ENCODE data around the gene PTPN1.
A peak's percentile ranks its signal among the peaks of the same experiment; 100 is the strongest.
"Not testable (repeated sequence)": the region's sequence is repeated elsewhere in the genome, so short reads cannot be mapped to it uniquely, and the experiment has no call there.

Gene PTPN1

DNA sequence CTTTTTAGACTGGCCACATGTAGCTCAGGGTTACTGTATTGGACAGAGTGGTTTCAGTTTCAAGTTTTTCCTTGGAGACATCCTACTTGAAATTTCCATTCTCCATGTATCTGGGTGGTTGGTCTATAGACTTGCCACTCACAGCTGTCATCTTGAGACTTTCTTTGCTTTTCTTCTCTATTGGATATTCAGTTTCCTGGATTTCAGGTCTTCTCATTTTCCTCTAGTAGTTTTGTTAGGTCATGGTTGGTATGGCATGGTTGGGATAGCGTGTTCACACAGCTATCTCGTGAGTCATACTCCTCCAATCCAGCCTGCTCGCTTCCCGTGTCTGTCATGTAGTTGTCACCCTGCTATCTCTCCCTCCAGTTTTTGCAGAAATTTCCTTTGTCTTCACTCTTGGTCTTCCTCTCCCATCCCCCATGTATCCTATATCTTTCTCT is 48.3 kb downstream of the PTPN1 start:
- DNase-seq, result peak; percentile 91

DNA sequence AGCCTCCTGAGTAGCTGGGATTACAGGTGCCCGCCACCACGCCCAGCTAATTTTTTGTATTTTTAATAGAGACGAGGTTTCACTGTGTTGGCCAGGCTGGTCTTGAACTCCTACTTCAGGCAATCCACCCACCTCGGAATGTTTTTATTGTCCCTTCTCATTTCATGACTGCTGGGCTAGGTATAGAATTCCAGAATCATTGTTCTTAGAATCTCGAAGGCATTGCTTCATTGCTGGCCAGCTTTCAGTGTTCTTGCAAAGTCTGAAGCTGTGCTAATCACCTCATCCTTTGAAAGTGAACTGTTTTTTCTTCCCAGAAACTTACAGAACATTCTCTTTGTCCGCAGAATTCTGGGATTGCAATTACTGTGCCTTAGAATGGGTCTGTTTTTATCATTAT is 49.0 kb downstream of the PTPN1 start:
- no peak for DNase-seq

DNA sequence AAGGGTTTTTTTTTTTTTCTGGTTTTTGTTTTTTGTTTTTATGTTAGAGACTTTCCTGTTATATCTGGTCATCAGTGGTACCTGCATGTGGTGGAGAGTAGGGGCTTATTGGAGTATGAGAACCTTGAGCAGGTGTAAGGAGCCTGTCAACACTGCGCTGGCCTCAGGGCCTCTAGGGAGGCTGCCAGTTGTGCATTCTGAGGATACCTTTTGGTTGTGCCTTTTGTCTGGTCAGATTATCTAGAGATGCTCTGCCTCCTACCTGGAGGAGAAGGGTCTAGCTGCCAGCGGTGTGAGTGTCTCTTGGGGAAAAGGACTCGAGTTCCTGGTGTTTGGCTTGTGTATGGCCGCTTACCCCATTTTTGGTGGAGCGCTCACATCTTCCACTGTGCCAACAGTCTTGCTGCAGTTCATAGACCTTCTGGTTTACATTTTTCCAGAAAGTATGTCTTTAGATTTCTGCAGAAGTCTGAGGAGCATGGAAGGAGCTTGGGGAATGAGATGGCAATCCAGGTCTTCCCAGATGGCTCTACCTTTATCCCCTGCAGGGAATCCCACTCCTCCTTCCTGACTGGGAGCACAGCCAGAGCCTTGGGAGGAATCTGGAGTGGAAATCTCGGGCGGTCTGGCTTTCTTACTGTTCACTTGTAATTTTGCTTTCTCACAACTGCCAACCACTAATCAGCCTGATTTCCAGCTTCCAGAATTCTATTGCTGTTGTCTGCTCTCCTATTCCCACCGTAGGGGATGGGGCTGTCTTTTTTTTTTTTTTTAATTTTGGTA is 49.9 kb downstream of the PTPN1 start:
- no peak for DNase-seq

DNA sequence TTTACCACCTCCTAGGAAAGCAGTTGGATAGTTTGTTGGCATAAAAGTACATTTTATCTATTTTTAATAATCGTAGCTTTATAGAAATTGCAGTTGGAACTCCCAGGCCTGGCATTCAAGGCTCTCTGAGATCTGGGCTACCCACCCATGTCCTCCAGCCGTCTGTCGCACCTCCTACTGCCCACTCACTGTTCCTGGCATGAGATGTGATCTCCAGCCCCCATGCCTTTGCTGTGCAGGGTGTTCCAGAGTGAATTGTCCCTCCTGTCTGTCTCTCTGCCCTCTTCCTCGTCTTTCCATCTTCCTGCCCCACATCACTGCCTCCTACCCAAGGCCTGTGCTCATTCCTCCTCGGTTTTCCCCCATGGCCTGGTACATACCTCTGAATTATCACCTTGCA is 50.7 kb downstream of the PTPN1 start:
- no peak for DNase-seq

DNA sequence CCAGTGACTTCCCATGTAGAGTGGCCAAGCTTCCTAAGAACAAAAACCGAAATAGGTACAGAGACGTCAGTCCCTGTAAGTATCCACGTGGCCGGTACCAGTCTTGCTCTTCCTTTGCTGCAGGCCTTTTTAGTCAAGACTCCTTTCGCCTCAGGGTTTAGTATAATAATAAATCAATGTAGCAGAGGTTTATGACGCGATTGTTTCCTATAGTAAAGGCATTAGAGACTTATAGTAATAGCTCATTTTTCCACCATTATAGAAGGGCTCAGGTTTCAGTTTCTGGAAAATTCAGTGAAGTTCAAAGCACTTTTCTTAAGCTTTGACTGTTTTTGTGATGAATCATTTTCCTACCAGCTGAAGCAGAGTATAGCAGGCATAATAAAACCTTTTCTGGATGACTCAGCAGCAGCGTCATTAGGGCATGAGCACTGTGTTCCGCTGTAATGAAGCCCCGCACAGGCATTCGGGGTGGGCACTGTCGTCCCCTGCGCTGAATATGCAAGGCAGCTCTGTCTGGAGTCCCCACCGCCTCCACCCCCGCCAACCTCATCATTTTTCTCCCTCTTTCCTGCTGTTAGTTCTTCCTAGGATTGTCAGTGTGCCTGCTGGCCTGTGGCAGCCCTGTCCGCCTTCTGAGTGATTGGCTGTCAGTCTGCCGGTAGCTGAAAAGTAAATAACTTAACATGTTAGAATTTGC is 51.3 kb downstream of the PTPN1 start:
- DNase-seq, result peak; percentile 97

DNA sequence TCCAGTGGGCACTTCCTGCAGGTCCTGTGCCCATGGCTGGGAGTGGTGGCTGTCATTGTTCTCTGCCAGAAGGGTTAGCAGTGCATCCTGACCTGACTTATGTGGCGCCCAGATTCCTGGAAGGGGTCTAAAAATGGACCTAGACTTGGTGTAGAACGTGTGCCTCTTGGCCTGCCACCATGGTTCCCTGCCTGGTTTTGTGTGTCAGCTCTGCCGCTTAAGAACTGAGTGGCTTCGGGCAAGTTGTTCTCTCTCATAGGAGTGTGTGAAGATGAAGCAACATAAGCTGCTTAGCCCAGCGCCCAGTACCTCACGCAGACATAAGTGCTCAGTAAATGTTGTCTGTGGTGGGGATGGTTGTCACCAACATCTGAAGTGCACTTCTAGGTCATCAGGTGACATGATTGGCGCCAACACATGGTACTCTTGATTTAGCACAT is 52.1 kb downstream of the PTPN1 start:
- no peak for DNase-seq

DNA sequence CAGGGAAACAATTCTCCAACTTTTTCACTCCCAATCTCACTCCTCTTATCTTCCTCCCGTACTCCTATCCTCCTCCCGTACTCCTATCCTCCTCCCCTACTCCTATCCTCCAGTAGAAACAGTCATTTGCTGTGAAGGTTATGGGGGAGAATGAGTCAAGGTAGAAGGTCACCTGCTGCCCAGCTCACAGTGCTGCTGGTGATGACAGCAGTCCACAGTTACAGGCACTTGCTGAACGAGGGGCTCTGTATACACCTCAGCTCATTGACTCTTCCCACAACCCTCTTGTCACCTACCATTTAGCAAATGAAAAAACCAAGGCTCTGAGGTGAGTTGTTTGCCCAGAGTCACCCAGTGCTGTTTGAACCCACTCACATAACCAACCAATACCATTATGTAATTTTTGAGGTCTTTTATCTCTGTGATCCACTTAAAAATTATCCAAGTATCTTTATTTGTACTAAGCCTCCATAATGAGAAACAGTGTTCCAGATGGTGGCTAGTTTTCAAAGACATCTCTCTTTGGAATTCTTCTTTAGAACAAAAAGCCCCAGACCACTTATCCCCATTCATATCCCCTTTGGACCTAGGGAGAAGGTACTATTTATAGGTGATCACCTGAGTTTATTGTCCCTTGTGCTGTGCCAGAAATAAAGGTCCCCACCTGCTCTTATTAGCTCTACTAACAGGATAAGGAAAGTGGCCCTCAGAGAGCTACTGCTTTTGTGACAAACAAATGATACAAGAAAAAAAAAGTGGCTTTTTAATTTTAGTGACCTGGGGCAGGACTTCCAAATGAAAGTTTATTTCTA is 53.2 kb downstream of the PTPN1 start:
- no peak for DNase-seq

DNA sequence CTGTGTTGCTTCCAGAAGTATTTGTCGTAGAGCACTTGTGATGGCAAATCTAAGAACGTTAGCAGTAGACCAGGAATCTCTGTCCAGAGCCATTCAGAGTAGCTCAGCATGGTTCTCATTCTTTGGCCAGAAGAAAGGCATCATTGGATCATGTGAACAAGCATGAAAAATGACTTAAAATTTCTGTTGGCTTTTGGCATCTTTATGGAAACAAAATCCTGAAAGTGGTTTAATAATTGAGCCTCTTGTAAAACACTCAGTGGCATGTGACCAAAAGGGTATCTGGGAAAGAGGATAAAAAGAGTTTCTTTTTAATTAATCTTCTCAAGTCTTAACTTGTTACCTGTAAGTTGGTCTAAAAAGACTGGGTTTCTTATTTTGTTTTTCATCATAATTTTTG is 55.2 kb downstream of the PTPN1 start:
- no peak for DNase-seq

DNA sequence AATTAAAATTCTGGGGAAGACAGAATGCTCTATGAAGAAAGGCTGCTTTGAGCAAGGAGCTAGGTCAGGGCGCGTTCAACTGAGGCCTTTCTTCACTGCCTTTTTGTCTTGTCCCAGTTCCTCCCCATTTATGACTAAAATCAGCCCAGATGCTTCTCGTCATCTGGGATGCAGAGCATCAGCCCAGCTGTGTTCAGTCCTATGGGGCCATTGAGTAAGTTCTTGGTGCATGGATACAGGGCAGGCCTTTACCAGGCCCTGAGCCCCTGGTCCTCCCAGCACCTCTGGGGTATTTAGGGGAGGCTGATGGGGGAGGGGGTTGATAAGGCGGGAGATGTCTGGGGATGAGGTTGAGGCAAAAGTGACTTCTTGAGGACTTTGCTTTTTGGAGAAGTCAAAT is 55.7 kb downstream of the PTPN1 start:
- DNase-seq, result no peak

DNA sequence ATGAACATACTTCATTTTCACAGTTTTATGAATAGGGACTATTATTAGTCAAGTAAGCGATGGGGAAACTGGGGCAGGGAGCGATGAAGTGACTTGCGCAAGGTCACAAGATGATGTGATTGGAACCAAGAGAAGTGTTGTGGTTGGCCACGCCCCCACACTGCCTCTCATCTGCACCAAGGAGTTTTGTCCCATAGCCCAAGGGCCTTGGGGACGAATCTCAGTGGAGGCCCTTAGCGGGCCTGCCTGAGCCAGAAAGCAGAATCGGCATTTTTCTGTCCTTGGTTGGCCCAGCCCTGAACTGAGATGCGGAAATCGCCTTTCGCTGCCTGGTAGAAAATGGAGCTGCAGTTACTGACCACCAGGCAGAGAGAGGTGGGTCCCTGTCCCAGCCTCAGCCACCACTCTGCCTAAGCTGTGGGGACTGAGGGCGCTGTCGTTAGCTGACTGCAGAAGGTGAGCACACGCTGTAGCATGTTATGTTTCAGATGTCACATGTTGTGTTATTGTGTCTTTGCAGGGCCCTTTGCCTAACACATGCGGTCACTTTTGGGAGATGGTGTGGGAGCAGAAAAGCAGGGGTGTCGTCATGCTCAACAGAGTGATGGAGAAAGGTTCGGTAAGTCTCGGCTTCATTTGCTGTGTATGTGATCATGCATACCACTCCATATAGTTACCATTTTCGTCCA is 57.8 kb downstream of the PTPN1 start:
- no peak for DNase-seq

DNA sequence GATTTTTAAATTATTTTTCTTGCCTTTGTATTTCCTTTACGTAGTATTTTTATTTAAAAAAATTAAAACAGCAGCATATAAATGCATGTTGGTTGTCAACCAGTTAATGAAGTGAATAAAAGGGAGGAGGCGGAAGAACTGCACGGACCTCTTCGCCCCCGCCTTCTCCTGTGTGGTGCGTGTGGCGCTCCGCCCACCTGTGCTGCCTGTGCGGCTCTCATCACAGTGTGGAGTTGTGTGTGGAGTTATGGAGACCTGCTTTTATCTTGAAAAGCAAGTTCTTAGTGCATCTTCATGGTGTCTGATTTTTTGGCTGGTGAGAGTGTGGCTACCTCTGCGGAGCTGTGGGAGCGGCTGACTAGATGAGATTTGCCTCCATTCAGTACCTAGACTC is 58.4 kb downstream of the PTPN1 start:
- DNase-seq, result no peak

DNA sequence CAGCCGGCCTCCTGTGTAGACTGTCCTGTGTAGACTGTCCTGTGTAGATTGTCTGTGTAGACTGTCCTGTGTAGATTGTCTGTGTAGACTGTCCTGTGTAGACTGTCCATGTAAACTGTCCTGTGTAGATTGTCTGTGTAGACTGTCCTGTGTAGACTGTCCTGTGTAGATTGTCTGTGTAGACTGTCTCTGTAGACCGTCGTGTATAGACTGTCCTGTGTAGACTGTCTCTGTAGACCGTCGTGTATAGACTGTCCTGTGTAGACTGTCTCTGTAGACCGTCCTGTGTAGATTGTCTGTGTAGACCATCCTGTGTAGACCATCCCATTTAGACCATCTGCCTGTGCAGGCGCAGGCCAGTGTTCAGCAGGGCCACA is 59.3 kb downstream of the PTPN1 start:
- DNase-seq, result not testable (repeated sequence)

DNA sequence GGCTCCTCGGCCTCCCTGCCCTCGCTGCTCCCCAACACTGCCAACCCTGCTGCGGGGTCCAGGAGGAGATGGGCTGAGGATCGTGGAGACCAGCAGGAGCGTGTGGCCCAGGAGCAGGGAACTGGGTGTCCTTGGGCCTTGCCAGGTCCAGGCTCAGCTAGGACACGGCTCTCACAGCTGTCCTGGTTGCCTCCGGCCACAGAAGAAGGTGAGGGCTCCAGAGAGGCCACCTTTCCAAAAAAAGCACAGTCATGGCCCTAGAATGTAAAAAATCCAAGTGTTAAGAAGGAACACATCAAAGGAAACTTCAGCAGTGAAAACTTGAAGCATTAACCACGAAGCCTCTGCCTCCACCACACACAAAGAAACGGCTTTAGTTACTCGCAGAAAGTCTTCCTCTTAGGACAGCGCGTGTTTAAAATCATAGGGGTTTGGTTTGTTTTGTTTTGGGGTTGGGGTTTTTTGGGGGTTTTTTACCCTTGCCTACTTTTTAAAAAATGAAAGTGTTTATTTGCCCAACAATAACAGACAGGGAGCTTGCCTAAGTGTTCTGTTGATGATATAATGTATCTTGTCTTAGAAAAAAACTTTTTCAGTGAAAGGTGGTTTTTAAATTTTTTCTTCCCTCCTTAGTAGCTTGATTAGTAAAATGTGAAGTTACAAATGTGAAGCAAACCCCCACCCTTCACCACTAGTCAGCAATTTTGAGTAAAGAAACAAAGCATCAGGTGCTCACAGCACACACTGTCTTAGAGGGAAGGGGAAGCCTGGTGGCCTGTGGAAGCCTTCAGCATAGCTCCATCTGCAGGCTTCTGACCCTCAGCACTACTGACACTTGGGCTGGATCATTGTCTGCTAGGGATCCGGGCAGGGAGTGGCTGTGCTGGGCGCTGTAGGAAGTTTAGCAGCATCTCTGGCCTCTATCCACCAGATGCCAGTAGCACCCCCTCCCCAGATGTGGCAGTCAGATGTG is 60.0 kb downstream of the PTPN1 start:
- DNase-seq, result peak; percentile 23

DNA sequence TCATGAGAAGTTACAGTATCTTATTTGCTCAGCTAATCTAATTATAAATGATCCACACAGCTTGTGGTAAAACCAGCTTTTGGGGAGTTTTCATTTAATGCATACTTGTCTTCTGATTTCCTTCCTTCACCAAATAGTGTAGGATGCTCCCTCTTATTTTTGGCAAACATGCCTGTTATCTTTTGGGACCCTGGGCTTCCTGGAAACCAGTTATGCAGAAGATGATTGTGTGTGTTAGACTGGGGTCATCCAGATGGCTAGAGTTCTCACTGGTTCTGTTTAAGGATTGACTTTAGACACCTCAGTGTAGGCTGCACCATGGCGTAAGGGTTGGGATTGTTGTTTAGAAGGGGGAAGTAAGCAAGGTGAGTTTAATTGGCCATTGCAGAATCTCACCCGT is 61.3 kb downstream of the PTPN1 start:
- no peak for DNase-seq

DNA sequence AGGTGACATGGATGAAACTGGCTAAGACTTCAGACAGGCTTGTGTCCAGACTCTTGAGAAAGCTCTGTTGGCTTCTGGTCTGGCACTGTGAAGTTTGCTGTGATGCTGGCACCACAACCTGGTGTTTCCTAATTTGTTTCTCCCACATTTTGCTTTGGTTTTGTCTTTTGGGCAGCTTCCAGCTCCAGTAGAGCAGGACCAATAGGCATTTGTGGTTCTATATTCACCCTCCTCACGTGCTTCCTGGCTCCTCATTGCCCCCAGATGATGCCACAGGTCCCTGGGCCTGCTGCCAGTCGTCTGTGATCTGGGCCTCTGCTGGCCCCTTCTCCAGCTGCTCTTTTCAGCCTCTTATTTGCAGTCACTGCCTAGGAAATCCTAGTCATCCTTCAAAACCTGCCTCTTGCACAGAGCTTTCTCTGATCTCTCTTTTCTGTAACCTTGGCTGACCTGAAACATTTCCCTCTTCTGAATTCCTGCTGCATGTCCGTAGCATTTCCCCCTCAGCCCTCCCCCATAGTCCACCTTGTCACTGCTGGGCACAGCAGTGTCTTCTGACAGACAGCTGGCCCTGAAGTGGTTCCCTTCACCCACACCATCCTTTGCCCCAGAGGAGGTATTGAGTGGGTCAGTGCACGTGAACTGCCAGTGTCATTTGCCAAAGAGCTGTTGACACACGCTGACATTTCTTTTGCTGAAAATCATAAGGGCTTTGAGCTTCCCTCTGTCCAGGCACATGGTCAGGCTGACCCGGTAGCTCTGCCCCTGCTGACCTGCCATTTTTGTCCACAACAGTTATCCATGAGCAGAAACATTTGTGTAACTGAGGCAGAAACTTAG is 63.0 kb downstream of the PTPN1 start:
- DNase-seq, result no peak

DNA sequence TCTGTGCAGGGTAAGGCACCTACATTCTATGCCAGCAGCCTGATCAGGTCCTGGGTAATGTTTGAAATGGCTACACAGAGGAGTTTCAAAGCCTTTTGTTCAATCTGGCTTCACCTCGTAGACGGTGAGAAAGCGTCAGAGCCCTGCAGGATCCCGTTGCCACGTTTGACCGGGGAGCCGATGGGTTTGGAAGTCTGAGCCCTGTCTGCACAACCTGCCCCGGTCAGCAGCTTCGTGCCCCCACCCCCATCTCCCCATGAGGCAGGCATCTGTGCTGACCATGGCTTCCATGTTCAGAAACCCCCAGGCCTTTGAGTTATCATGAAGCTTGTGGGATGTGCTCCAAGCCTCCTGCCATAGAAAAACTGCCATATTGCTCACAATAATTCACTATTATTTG is 63.9 kb downstream of the PTPN1 start:
- DNase-seq, result no peak

DNA sequence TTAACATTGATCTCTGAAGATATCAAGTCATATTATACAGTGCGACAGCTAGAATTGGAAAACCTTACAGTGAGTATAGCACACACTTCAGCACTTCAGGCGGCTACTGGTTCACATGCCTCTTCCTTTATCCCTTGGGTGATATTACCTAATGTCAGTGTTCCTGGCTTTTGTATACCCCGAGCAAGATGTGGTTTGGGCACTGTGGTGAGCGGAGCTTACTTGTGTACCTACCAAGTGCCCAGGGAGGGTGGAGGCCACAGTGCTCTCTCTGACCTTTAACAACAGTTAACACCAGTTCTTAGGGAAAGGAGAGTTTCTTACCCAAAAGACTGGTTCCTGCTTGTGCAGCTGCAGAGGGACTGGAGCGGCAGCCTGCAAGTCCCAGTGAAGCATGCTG is 64.4 kb downstream of the PTPN1 start:
- no peak for DNase-seq

DNA sequence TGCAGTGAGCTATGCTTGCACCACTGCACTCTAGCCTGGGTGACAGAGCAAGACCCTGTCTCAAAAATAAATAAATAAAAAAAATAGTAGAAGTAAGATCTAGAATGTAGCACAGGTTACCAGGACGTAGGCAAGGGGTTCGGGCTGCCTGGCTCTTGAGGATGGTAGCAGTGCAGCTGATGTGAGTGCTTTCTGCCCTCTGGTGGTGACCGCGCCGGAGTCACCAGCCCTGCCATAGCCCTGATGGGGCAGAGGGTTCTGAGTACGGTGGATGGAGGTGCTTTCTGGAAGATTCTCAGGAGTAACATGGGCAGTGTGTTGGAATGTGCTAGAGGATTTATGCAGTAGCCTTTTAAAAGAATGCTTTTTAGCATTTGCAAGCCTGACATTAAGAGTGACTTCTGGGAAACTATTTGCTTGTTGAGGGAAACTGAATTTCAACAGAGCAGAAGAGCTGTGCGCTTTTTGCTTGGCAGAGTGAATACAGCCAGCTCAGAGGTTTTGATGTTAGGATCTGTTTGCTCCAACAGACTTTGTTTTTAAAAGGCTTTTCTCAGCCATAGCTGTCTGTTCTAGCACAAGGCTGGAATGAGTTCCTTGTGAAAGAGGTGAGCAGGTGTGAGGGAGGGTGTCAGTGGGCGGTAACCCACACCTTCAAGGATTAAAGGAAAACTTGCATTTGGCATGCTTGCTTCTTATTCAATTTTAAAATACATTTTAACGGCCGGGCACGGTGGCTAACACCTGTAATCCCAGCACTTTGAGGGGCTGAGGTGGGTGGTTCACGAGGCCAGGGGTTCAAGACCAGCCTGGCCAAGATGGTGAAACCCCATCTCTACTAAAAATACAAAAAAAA is 65.9 kb downstream of the PTPN1 start:
- DNase-seq, result peak; percentile 54

DNA sequence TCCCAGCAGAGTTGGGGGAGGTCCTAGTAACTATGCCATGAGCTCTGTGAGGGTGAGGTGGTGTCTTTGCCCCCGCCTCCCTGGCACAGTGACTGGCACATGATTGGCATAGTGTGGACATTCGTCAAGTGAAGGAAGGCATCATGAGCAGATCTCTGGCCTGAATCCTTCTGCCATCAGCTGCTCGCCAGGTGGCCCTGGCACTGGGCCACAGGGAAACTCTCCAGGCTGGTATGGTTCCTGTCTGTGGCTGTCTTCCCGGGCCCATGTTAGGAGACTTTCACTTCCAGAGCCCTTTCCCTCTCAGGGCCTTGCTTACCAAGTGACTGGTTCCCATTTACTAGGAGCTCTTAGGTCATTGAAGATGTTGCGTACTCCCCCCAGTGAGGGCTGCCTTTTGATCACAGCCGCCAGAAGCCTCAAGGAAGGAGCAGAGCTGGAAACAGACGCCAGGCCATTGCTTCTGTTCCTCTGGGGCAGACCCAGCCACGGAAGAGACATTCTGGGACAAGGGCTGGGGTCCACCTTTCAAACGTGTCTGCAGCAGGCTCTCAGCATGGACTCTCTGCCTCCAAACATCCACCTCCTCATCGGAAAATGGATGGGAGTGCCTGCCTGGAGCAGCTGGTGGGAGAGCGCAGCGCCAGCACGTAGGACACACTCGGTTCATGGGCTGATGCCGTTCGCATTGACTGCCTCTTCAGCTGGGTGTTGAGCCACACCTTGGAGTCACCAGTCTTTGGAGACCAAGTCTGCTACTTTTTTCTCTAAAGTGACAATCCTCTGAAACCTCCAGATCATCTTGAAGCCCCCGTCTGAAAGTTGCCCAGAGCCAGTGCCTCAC is 67.2 kb downstream of the PTPN1 start:
- no peak for DNase-seq
